ENCODE data around the gene ZNF267.

- TF ChIP-seq CTCF (IDR thresholded peaks at IDR 0.05 in 4 of 5, conservative IDR thresholded peaks at IDR 0.05 in 1 of 5) (no peak), POLR2A (IDR thresholded peaks at IDR 0.05) (no peak)
Observed at GRCh38 chr16:31877876-31878642, 4.5 kb downstream of the ZNF267 start.
